DND-41 (cell line): ENCODE data around the gene GOLIM4.

Experiments used
- ATAC-seq: fragments of 200-7000 bp; cut with Tn5 transposase; 3 replicates; pipeline ENCODE4 v1.9.1; 2021; ENCODE audit warnings: low read depth; ENCODE audit not compliant: insufficient read depth
- DNase-seq: peaks from one replicate; pipeline ENCODE4 v3.0.0-alpha.2; 2020
- H2AFZ ChIP-seq: 2 replicates; pipeline ENCODE4 v1.6.0; 2012; ENCODE audit warnings: low read depth, low read length
- H3K27ac ChIP-seq: 2 replicates; pipeline ENCODE4 v1.5.1; 2012; ENCODE audit warnings: low read length, inconsistent platforms
- H3K27me3 ChIP-seq: fragments of 200-600 bp; sonication (generic); 2 replicates; pipeline ENCODE4 v1.6.0; 2012; ENCODE audit warnings: low read length, mild to moderate bottlenecking, inconsistent platforms; ENCODE audit not compliant: insufficient read depth, poor library complexity
- H3K36me3 ChIP-seq: 2 replicates; pipeline ENCODE4 v1.5.1; 2012; ENCODE audit warnings: low read length, inconsistent platforms; ENCODE audit not compliant: insufficient read depth
- H3K4me1 ChIP-seq: 2 replicates; pipeline ENCODE4 v1.5.1; 2012; ENCODE audit warnings: mild to moderate bottlenecking, low read length; ENCODE audit not compliant: insufficient read depth
- H3K4me2 ChIP-seq: 2 replicates; pipeline ENCODE4 v1.6.0; 2012; ENCODE audit warnings: mild to moderate bottlenecking, moderate library complexity, low read length, inconsistent platforms; ENCODE audit not compliant: insufficient read depth
- H3K4me3 ChIP-seq, 2 experiments: fragments of 200-600 bp in 1 of 2; shearing (Covaris generic) in 1 of 2; 2 replicates each; pipeline ENCODE4 v1.5.1; 2012 to 2016; ENCODE audit warnings: inconsistent platforms in 2 of 2, low read length in 2 of 2, mild to moderate bottlenecking in 2 of 2, low read depth in 1 of 2, moderate library complexity in 1 of 2
- H3K79me2 ChIP-seq: 2 replicates; pipeline ENCODE4 v1.6.0; 2012; ENCODE audit warnings: low read length, inconsistent platforms; ENCODE audit not compliant: insufficient read depth
- H3K9ac ChIP-seq: 2 replicates; pipeline ENCODE4 v1.6.0; 2012; ENCODE audit warnings: low read depth, mild to moderate bottlenecking, inconsistent platforms, low read length, moderate library complexity
- H3K9me3 ChIP-seq: 2 replicates; pipeline ENCODE4 v1.5.1; 2012; ENCODE audit warnings: low read length, moderate library complexity, mild to moderate bottlenecking, inconsistent platforms; ENCODE audit not compliant: insufficient read depth, severe bottlenecking
- H4K20me1 ChIP-seq: 2 replicates; pipeline ENCODE4 v1.6.0; 2012; ENCODE audit warnings: low read length; ENCODE audit not compliant: insufficient read depth
- CTCF ChIP-seq: IDR thresholded peaks from 2 replicates; pipeline ENCODE4 v1.5.1; 2012; ENCODE audit warnings: borderline replicate concordance, low read length, moderate library complexity, mild to moderate bottlenecking; ENCODE audit not compliant: poor library complexity, severe bottlenecking; ENCODE audit errors: extremely low read depth
- EZH2 ChIP-seq: IDR thresholded peaks from 3 replicates; pipeline ENCODE4 v1.6.1; 2012; ENCODE audit warnings: borderline replicate concordance, low read depth, mild to moderate bottlenecking, moderate library complexity, low read length, inconsistent platforms; ENCODE audit not compliant: severe bottlenecking

Gene GOLIM4

GRCh38 chr3:168070919-168071318, 24.8 kb downstream of the GOLIM4 start:
- H3K4me1 ChIP-seq: no peaks in the 10 kb centered on the region
- H3K9me3 ChIP-seq: no peaks in the 10 kb centered on the region
- no peak overlapping the region for H3K4me3 ChIP-seq
- no peak overlapping the region for H3K9ac ChIP-seq
- H3K36me3 ChIP-seq: no peaks in the 10 kb centered on the region
- no peak overlapping the region for H3K4me2 ChIP-seq
- H3K27ac ChIP-seq: no peak overlapping the region
- no peaks in the 10 kb centered on the region for H3K79me2 ChIP-seq
- ATAC-seq: no peak
- no peak overlapping the region for H2AFZ ChIP-seq
- TF ChIP-seq CTCF: no peak
- TF ChIP-seq EZH2: no peak
- H4K20me1 ChIP-seq: no peaks in the 10 kb centered on the region
- no peaks in the 10 kb centered on the region for H3K27me3 ChIP-seq
- no peak for DNase-seq

GRCh38 chr3:168068346-168068745, 27.4 kb downstream of the GOLIM4 start:
- Histone ChIP-seq H4K20me1 (no peaks in the 10 kb centered on the region), H3K27me3 (no peaks in the 10 kb centered on the region), H2AFZ (no peak overlapping the region), H3K4me3 (no peak overlapping the region), H3K9ac (no peak overlapping the region), H3K4me1 (no peaks in the 10 kb centered on the region), H3K9me3 (no peaks in the 10 kb centered on the region), H3K27ac (no peak overlapping the region), H3K79me2 (no peaks in the 10 kb centered on the region), H3K4me2 (no peak overlapping the region), H3K36me3 (no peaks in the 10 kb centered on the region)
- ATAC-seq: no peak
- DNase-seq: no peak
- TF ChIP-seq EZH2: no peak
- no peak for TF ChIP-seq CTCF

- Histone ChIP-seq H3K27me3 (no peaks in the 10 kb centered on the region), H3K4me1 (no peaks in the 10 kb centered on the region), H3K4me2 (no peak overlapping the region), H2AFZ (no peak overlapping the region), H3K36me3 (no peaks in the 10 kb centered on the region), H4K20me1 (no peaks in the 10 kb centered on the region), H3K27ac (no peak overlapping the region), H3K9me3 (no peaks in the 10 kb centered on the region), H3K9ac (no peak overlapping the region), H3K79me2 (no peaks in the 10 kb centered on the region), H3K4me3 (no peak overlapping the region)
- ATAC-seq: no peak
- no peak for DNase-seq
- no peak for TF ChIP-seq EZH2
- TF ChIP-seq CTCF: no peak
These were observed 28.8 kb downstream of the GOLIM4 start for GRCh38 chr3:168066882-168067281.

- Histone ChIP-seq H3K4me2 (no peak overlapping the region), H3K79me2 (no peaks in the 10 kb centered on the region), H3K4me1 (no peaks in the 10 kb centered on the region), H3K9ac (no peak overlapping the region), H3K27me3 (no peaks in the 10 kb centered on the region), H3K9me3 (no peaks in the 10 kb centered on the region), H3K36me3 (no peaks in the 10 kb centered on the region), H3K27ac (no peak overlapping the region), H2AFZ (no peak overlapping the region), H4K20me1 (no peaks in the 10 kb centered on the region), H3K4me3 (no peak overlapping the region)
- ATAC-seq: no peak
- DNase-seq: no peak
- TF ChIP-seq CTCF (no peak), EZH2 (no peak)
These were observed 30.2 kb downstream of the GOLIM4 start for GRCh38 chr3:168065569-168065968.
